MCF 10A (cell line): ENCODE data around the gene PSMD9. TPM values are rescaled to one million over a fixed set of nuclear protein-coding genes. Genes with fewer than 3 reads are reported as not detected.

Source experiments
- BruUV-seq: library from RNA; stranded (reverse); fragments of 400-500 nt; replicated peaks from 2 replicates; lab custom pipeline; 2021; lab: Mats Ljungman, UMichigan
- CTCF ChIA-PET: fragments of 300-600 bp; sonication (Branson Sonifier 250); formaldehyde crosslinking; extraction: SDS; loops from one replicate; lab custom pipeline; 2021; ENCODE audit warnings: antibody characterized with exemption, inconsistent platforms; lab: Yijun Ruan, JAX
- POLR2A ChIA-PET: fragments of 300-600, 350-650 bp; sonication (Branson Sonifier 250); formaldehyde crosslinking; extraction: SDS; loops from one replicate; lab custom pipeline; 2020; ENCODE audit warnings: antibody characterized with exemption, inconsistent platforms; lab: Yijun Ruan, JAX
- DNase-seq: peaks from one replicate; pipeline ENCODE4 v3.0.0-alpha.2; 2018; ENCODE audit not compliant: unreplicated experiment
- H3K27ac Mint-ChIP-seq: one replicate; pipeline ENCODE4 v1.8.0; 2022; ENCODE audit warnings: mild to moderate bottlenecking, low read depth, mixed read lengths; ENCODE audit not compliant: unreplicated experiment
- H3K27me3 Mint-ChIP-seq: one replicate; pipeline ENCODE4 v1.8.0; 2022; ENCODE audit warnings: mixed read lengths; ENCODE audit not compliant: insufficient read depth, unreplicated experiment
- H3K36me3 Mint-ChIP-seq: one replicate; pipeline ENCODE4 v1.8.0; 2022; ENCODE audit warnings: mild to moderate bottlenecking, moderate library complexity, mixed read lengths; ENCODE audit not compliant: insufficient read depth, unreplicated experiment
- H3K4me1 Mint-ChIP-seq: one replicate; pipeline ENCODE4 v1.8.0; 2022; ENCODE audit warnings: mixed read lengths; ENCODE audit not compliant: insufficient read depth, unreplicated experiment
- H3K4me3 Mint-ChIP-seq: one replicate; pipeline ENCODE4 v1.8.0; 2022; ENCODE audit warnings: mild to moderate bottlenecking, moderate library complexity, mixed read lengths; ENCODE audit not compliant: unreplicated experiment
- H3K9me3 Mint-ChIP-seq: one replicate; pipeline ENCODE4 v1.8.0; 2022; ENCODE audit warnings: mixed read lengths; ENCODE audit not compliant: unreplicated experiment
- CTCF ChIP-seq: fragments of 200-600 bp; IDR thresholded peaks from one replicate; pipeline ENCODE4 v1.8.0; 2022; ENCODE audit warnings: antibody characterized with exemption, mild to moderate bottlenecking; ENCODE audit not compliant: unreplicated experiment
- intact Hi-C: fragments of 100-400 bp; cut with micrococcal nuclease; formaldehyde crosslinking; loops from 2 replicates; pipeline ENCODE4 v1.14.1; 2022
- total RNA-seq: library from RNA; stranded (reverse); gene quantifications from 2 replicates; pipeline ENCODE4 v1.2.3, GENCODE V29; 2022

Gene PSMD9
- total RNA-seq, 1 experiment from 2014 or later, result 96.3 TPM

- H3K36me3 Mint-ChIP-seq, result peaks cover 60% of the 10 kb centered on the region
- no peak for TF ChIP-seq CTCF
- no peaks in the 10 kb centered on the region for H3K4me1 Mint-ChIP-seq
- H3K9me3 Mint-ChIP-seq, result peaks cover 4% of the 10 kb centered on the region
- no peak overlapping the region for H3K4me3 Mint-ChIP-seq
- H3K27me3 Mint-ChIP-seq, result no peaks in the 10 kb centered on the region
- BruUV-seq, result no TSS peak
- no peak for DNase-seq
- intact Hi-C loops, result no loop called here
- ChIA-PET CTCF (interaction anchor here (0.7 kb wide), 1 partner anchor 9 kb away, joined by 3 read pairs; no protein-coding TSS in a partner anchor), POLR2A (no interaction called here)
- no peak overlapping the region for H3K27ac Mint-ChIP-seq
Measured at GRCh38 chr12:121966959-121967358, 78.4 kb downstream of the PSMD9 start.

Other genes starting within 250 kb of the PSMD9 start
- gene MORN3, start 219.1 kb upstream of the PSMD9 start, total RNA-seq, result 0.35 and 0.52 TPM in 2 replicates
- gene TMEM120B, start 176.0 kb upstream of the PSMD9 start, total RNA-seq, result 10.5 and 14.2 TPM in 2 replicates
- gene RHOF, start 95.1 kb upstream of the PSMD9 start, total RNA-seq, result 9.5 and 11.6 TPM in 2 replicates
- gene SETD1B, start 84.8 kb upstream of the PSMD9 start, total RNA-seq, result 19.7 and 19.9 TPM in 2 replicates
- gene HPD, start 29.9 kb upstream of the PSMD9 start, total RNA-seq, result 0.21 TPM in 1 of 2 replicates, not detected in the other
- gene CFAP251, start 29.8 kb downstream of the PSMD9 start, total RNA-seq, result 19.7 and 23.5 TPM in 2 replicates
- gene BCL7A, start 133.1 kb downstream of the PSMD9 start, total RNA-seq, result 17.9 and 18.1 TPM in 2 replicates
- 34.2 and 35.6 TPM in 2 replicates for gene MLXIP, start 190.0 kb downstream of the PSMD9 start, total RNA-seq